Duodenal mucosa (tissue), 2 donors: ENCODE data around the gene TNNC2.
A peak's percentile ranks its signal among the peaks of the same experiment; 100 is the strongest.

Source experiments
- H3K27ac ChIP-seq: one replicate; pipeline ENCODE4 v1.7.0; 2013; ENCODE audit warnings: low read depth, low read length
- H3K27me3 ChIP-seq, 2 donors: one replicate each; pipeline ENCODE4 v1.7.0; 2013; ENCODE audit warnings: low read length in 2 of 2, control low read depth in 1 of 2; ENCODE audit not compliant: insufficient read depth in 2 of 2, control insufficient read depth in 1 of 2
- H3K36me3 ChIP-seq, 2 donors: one replicate each; pipeline ENCODE4 v1.7.0; 2013; ENCODE audit warnings: low read length in 2 of 2, control low read depth in 1 of 2; ENCODE audit not compliant: insufficient read depth in 2 of 2, control insufficient read depth in 1 of 2
- H3K4me1 ChIP-seq, 2 donors: one replicate each; pipeline ENCODE4 v1.7.0; 2013; ENCODE audit warnings: low read length in 2 of 2, control low read depth in 1 of 2; ENCODE audit not compliant: insufficient read depth in 2 of 2, control insufficient read depth in 1 of 2
- H3K4me3 ChIP-seq, 2 donors: one replicate each; pipeline ENCODE4 v1.7.0; 2013; ENCODE audit warnings: low read length in 2 of 2, low read depth in 1 of 2
- H3K9ac ChIP-seq, 2 donors: one replicate each; pipeline ENCODE4 v1.7.0; 2013; ENCODE audit warnings: low read length in 2 of 2, low read depth in 1 of 2
- H3K9me3 ChIP-seq, 2 donors: one replicate each; pipeline ENCODE4 v1.7.0; 2013; ENCODE audit warnings: low read length in 2 of 2, control low read depth in 1 of 2; ENCODE audit not compliant: control insufficient read depth in 1 of 2

TNNC2 gene

DNA sequence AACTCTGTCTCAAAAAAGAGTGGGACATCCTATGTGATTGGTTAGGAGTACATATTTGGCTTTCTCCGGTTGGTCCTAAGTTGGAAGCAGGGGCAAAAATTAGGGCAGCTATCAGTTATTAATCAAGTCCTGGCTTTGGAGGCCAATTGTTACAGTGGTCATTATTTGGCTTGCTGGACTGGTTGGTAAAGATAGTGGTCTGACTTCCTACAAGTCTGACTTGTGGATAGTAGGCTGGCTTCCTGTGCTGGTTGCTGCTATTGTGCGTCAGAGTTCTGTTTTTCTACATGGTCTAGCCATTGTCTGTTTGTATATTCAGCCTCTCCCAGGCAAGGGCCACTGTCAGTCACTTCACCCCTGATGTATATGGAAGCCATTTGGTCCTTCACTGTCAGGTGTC lies 23.1 kb upstream of the TNNC2 start:
- peaks cover 14 to 39% of the 10 kb centered on the region in 2 donors for H3K36me3 ChIP-seq
- no peak overlapping the region for H3K9ac ChIP-seq
- H3K27me3 ChIP-seq: no peaks in the 10 kb centered on the region
- H3K4me1 ChIP-seq: peaks cover 7 to 8% of the 10 kb centered on the region in 2 donors
- no peak overlapping the region for H3K4me3 ChIP-seq
- H3K27ac ChIP-seq: no peak overlapping the region
- H3K9me3 ChIP-seq: no peaks in the 10 kb centered on the region

GRCh38 chr20:45848969-45849582 lies 22.0 kb upstream of the TNNC2 start:
- Histone ChIP-seq H3K36me3 (peaks cover 24 to 46% of the 10 kb centered on the region in 2 donors), H3K27me3 (no peaks in the 10 kb centered on the region), H3K4me1 (no peaks in the 10 kb centered on the region), H3K27ac (no peak overlapping the region), H3K4me3 (no peak overlapping the region), H3K9me3 (no peaks in the 10 kb centered on the region), H3K9ac (no peak overlapping the region)

- no peak overlapping the region for H3K4me3 ChIP-seq
- peaks cover 0 to 2% of the 10 kb centered on the region in 2 donors for H3K4me1 ChIP-seq
- no peak overlapping the region for H3K27ac ChIP-seq
- peaks cover 28 to 52% of the 10 kb centered on the region in 2 donors for H3K36me3 ChIP-seq
- H3K27me3 ChIP-seq: no peaks in the 10 kb centered on the region
- H3K9me3 ChIP-seq: no peaks in the 10 kb centered on the region
- H3K9ac ChIP-seq: no peak overlapping the region
These were observed 21.3 kb upstream of the TNNC2 start for GRCh38 chr20:45848421-45848820.

- H3K27me3 ChIP-seq: no peaks in the 10 kb centered on the region
- no peaks in the 10 kb centered on the region for H3K9me3 ChIP-seq
- H3K36me3 ChIP-seq: peaks cover 42 to 73% of the 10 kb centered on the region in 2 donors
- H3K9ac ChIP-seq: no peak overlapping the region
- H3K27ac ChIP-seq: no peak overlapping the region
- H3K4me3 ChIP-seq: no peak overlapping the region
- peaks cover 0 to 12% of the 10 kb centered on the region in 2 donors for H3K4me1 ChIP-seq
These were observed 18.3 kb upstream of the TNNC2 start for GRCh38 chr20:45845452-45845851.

DNA sequence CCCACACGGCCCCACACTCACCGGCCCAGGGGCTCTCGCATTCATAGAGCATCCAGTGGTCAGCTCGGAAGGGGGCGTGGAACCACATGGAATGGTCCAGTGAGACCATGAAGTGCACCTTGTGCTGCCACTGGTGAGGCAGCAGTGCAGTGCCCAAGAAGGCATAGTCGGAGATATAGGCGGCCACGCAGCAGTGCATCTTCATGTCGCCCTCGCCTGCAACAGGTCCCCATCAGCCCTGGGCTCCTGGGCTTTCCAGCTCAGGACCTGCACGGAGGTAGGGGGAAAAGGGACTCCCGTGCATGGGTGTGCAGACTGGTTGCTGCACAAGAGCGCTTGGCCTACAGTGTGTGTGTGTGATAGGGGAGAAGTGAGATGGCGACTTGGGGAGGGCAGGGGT lies 16.4 kb upstream of the TNNC2 start:
- Histone ChIP-seq H3K9me3 (no peaks in the 10 kb centered on the region), H3K9ac (no peak overlapping the region), H3K4me3 (no peak overlapping the region), H3K36me3 (peaks cover 42 to 69% of the 10 kb centered on the region in 2 donors), H3K27me3 (no peaks in the 10 kb centered on the region), H3K27ac (no peak overlapping the region), H3K4me1 (peaks cover 0 to 12% of the 10 kb centered on the region in 2 donors)

DNA sequence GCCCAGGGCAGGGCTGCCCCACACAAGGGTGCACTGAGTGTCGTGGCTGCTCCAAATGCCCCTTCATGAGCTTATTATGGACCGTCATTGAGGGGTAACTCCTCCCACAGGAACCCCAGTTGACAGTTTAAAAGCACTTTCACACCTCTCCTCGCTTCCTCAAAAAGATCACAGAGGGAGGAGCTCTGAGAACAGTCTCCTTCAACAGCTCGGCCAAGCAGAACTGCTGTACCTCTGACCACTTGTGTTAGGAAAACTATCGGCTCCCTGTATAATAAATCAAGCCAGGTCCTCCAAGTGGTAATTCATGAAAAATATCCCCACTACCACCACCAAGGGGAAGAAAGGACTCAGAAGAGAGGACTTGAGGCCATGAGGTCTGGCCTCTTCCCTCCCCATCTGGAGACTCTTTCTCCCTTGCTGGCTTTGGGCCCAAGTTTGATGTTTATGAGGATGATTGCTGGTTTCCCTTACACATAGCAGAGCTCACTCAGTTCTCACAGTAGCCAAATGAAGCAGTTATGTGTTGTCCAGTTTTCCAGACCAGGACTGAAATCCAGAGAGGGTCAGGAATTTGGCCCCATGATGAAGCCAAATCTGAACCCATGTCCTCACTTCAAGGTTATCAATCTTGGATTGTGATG lies 15.2 kb upstream of the TNNC2 start:
- H3K4me3 ChIP-seq: no peak overlapping the region
- peaks cover 38 to 66% of the 10 kb centered on the region in 2 donors for H3K36me3 ChIP-seq
- H3K9ac ChIP-seq: no peak overlapping the region
- no peaks in the 10 kb centered on the region for H3K9me3 ChIP-seq
- H3K4me1 ChIP-seq: peaks cover 0 to 12% of the 10 kb centered on the region in 2 donors
- no peaks in the 10 kb centered on the region for H3K27me3 ChIP-seq
- H3K27ac ChIP-seq: no peak overlapping the region

DNA sequence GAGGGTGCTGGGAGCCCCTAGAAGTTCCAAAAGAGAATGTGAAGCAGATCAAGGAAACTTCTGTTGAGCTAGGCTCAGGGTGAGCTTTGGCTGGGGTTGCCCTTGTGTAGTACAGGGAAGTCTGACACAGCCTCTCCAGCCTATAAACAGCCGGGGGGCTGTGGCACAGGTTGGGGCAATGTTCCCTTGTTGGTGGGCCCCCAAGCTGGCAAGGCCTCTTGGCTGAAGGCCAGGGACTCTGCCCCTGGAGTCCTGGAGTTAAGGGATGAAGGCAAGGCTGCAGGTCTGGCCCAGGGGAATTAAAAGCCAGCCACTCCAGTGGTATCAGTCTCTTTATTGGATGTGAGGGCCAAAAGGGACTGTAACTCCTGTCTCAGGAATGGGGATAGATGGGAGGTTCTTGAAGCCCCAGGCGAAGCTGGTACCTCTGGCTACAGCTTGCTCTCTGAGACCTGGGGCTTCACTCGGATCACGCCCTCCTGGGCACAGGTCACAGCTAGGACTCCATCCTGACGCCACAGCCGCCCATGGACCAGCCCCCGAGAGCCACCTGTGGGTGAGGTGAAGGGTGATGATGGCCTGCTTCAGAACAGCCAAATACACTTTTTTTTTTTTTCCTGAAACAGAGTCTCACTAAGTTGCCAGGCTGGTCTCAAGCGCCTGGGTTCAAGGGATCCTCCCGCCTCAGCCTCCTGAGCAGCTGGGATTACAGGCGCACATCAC lies 14.5 kb upstream of the TNNC2 start:
- no peak overlapping the region for H3K4me3 ChIP-seq
- H3K4me1 ChIP-seq: peaks cover 0 to 16% of the 10 kb centered on the region in 2 donors
- no peak overlapping the region for H3K9ac ChIP-seq
- no peaks in the 10 kb centered on the region for H3K27me3 ChIP-seq
- peaks cover 38 to 62% of the 10 kb centered on the region in 2 donors for H3K36me3 ChIP-seq
- H3K27ac ChIP-seq: no peak overlapping the region
- H3K9me3 ChIP-seq: no peaks in the 10 kb centered on the region

DNA sequence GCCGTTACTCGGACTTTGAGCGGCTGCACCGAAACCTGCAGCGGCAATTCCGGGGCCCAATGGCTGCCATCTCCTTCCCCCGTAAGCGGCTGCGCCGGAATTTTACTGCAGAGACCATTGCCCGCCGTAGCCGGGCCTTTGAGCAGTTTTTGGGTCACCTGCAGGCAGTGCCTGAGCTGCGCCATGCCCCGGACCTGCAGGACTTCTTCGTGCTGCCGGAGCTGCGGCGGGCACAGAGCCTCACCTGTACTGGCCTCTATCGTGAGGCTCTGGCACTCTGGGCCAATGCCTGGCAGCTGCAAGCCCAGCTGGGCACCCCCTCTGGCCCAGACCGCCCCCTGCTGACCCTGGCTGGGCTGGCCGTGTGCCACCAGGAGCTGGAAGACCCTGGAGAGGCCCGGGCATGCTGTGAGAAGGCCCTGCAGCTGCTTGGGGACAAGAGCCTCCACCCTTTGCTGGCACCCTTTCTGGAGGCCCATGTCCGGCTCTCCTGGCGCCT lies 13.6 kb upstream of the TNNC2 start:
- Histone ChIP-seq H3K9me3 (no peaks in the 10 kb centered on the region), H3K4me3 (no peak overlapping the region), H3K9ac (no peak overlapping the region), H3K4me1 (peaks cover 2 to 16% of the 10 kb centered on the region in 2 donors), H3K27me3 (no peaks in the 10 kb centered on the region), H3K36me3 (peaks cover 38 to 54% of the 10 kb centered on the region in 2 donors), H3K27ac (no peak overlapping the region)

- Histone ChIP-seq H3K27me3 (no peaks in the 10 kb centered on the region), H3K9me3 (no peaks in the 10 kb centered on the region), H3K36me3 (peaks cover 7 to 15% of the 10 kb centered on the region in 2 donors), H3K27ac (no peak overlapping the region), H3K9ac (no peak overlapping the region), H3K4me3 (no peak overlapping the region), H3K4me1 (peaks cover 28% of the 10 kb centered on the region in 2 donors)
These were observed 9.7 kb upstream of the TNNC2 start for GRCh38 chr20:45836841-45837240.

- Histone ChIP-seq H3K4me3 (peak overlapping the region in 1 of 2 donors; percentile 7), H3K27ac (no peak overlapping the region), H3K36me3 (peaks cover 2 to 6% of the 10 kb centered on the region in 2 donors), H3K27me3 (no peaks in the 10 kb centered on the region), H3K4me1 (peaks cover 26 to 28% of the 10 kb centered on the region in 2 donors), H3K9ac (no peak overlapping the region), H3K9me3 (no peaks in the 10 kb centered on the region)
These were observed 8.7 kb upstream of the TNNC2 start for GRCh38 chr20:45835825-45836224.
